Hepatocyte (in vitro differentiated cells): ENCODE data around the gene NOX4.

ENCODE experiments used
- CTCF ChIP-seq: fragments of 200-600 bp; sonication (generic); IDR thresholded peaks from 2 replicates; pipeline ENCODE4 v1.5.1; 2016; ENCODE audit warnings: antibody characterized with exemption, mild to moderate bottlenecking; ENCODE audit not compliant: poor library complexity
- EZH2 ChIP-seq: fragments of 200-600 bp; sonication (generic); IDR thresholded peaks from 2 replicates; pipeline ENCODE4 v1.6.1; 2016; ENCODE audit warnings: antibody characterized with exemption, mild to moderate bottlenecking, borderline replicate concordance

DNA sequence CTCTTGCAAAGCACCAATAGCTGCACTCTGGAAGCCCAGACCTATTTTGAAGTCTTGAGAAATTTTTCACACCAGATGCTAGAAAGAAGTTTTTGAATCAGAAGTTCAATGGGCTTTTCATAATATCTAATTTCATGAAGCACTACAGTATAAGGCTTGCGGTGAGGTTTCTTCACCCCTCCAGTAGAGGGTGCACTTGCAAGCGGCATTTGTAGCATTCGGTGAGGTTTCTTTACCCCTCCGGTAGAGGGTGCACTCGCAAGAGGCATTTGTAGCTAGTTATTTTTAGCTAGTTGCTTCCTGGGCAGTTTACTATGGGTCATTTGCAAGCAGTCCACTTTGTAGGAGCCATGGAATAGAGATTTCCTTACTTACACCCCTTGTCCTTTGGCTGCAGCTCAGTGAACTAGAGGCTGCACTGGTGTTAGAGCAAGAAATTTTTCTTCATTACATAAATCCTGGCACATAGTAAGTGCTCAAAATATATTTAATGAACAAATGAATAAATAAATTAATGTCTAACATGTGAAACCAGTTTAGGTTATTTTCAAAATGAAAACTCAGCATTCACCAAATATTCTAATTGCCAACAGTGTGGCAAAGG is 7.8 kb upstream of the NOX4 start:
- TF ChIP-seq CTCF (peak; percentile 7), EZH2 (no peak)
